Measurements from ENCODE around the gene USP8.

Gene USP8

DNA sequence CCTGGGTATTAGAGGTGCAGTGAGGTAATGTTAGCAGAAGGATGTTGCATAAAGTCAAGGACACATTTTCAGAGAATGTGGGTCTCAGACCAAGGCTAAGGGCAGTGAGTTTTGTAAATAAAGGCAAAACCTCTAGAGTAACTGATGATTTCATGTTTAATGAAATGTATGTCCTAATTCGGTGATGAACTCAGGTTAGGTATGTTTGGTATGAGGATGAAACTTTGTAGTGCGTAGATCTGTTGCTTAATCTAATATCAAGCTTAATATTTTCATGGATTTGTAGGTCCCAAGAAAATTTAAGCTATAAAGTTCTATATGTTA, 118.6 kb downstream of the USP8 start:
- no peak for DNase-seq (ENCODE audit: low read depth, low spot score)

DNA sequence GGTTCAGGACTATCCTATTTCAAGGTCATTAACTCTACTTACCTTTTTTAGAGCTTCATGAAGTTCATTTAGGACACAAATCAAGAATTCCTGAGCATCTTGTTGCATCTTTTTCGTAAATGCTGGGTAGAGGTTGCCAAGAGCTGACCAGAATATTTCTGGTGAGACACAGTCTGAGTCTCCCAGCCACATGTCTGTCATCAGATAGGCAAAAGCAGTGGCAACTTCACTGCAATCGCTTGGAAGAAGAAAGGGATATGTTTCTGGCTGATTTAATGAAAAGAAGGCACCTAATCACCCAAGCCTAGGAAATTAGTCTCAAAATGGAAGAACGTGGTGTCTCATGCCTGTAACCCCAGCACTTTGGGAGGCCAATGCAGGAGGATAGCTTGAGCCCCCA, 119.4 kb downstream of the USP8 start:
- no peak for DNase-seq (ENCODE audit: low read depth, low spot score)

DNA sequence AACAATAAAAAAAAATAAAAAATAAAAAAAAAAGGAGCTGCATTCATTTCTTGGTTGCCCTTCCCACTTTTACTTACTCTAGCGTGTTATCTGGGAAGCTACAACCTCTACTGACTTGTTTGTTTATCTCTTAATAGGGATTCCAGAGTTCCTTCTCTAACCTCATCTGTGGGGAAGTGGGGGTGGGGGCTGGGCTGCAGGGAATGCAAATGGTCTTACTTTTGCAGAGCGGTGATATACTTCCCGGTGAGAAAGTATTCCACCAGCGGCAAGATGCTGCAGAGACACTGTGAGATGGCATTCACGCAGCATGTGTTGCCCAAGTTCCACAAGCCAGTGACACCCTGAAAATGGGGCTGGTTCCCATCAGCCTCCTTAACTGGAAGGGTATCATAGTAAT, 120.2 kb downstream of the USP8 start:
- DNase-seq (ENCODE audit: low read depth, low spot score): no peak

DNA sequence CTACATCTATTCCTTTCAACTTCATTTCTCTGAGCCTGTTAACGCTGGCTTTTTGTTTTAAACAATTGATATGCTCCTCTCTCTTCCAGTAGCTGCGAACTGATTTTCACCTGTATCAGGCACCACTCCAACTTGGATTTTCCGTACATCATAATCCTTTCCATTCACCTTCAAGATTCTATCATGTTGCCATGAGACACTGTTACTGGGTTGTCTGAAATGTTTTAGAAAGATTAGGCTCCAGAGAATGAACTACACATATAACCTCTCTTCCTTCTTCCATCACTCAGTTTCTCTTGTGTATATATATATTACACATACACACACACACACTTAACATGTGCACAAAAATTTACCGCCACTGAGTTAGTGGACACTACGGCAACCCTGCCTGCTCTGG, 122.4 kb downstream of the USP8 start, which contains the start of gene USP50:
TSS of gene USP50 (minus strand) at position 101 of the 400 bp plus-strand sequence. CDS start 141 bp downstream, outside the sequence.
- DNase-seq (ENCODE audit: low read depth, low spot score): no peak

DNA sequence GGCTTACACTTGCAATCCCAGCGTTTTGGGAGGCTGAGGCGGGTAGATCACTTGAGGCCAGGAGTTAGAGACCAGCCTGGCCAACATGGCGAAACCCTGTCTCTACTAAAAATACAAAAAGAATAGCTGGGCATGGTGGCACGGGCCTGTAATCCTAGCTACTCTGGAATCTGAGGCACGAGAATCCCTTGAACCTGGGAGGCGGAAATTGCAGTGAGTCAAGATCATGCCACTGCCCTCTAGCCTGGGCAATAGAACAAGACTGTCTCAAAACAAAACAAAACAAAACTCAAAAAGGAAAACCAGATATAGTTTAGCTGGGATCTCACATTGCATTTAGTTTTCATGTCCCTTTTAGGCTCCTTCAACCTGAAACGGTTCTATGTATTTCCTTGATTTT, 125.1 kb downstream of the USP8 start:
- no peak for DNase-seq (ENCODE audit: low read depth, low spot score)

DNA sequence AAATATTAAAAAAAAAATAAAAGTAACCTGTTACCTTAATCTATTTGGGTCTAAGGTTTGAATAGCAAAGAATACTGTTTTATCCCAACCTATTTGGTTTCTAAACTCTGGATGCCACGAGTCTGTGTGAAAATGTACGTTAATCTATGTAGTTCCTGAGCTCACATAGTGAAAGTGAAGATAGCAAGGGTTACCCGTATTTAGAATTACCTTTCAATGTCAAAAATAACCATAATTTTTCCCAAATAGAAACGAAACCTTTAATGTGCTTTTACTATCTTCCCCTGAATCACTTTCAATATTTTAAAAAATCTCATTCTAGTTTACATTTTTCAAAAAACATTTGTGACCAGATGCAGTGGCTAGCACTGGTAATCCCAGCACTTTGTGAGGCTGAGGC, 128.0 kb downstream of the USP8 start:
- no peak for DNase-seq (ENCODE audit: low read depth, low spot score)

DNA sequence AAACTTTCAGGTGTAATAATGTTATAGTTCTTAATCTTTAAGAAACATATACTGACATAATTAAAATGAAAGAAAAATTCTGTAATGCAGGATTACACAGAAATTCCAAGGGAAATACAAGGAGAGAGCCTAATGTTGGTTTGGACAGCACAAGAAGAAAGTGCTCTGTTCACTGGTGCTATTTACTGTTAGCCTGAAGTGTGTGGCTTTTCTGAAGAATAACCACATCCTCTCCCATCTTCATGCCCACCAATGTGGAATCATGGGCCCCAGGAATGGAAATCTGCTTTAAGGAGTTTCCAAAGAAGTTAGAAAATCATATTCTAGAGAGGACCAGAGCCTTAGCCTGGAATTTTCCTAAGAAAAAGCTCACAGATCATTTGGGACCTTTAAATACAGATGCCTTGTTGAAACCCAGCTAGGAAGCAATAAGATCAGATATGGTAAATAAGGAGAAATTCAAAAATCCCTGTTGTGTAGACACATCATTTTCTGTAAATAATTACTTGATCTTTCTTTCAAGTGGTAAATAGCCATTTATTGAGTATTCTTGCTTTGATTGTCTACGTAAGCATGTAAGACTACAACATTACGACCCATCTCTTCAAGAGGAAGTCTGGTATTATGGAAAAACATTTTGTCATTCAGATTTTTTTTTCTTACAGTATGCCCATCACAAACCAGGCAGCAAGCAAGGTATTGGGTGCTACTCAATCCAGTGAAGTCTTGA, 132.6 kb downstream of the USP8 start:
- DNase-seq (ENCODE audit: low read depth, low spot score): no peak

DNA sequence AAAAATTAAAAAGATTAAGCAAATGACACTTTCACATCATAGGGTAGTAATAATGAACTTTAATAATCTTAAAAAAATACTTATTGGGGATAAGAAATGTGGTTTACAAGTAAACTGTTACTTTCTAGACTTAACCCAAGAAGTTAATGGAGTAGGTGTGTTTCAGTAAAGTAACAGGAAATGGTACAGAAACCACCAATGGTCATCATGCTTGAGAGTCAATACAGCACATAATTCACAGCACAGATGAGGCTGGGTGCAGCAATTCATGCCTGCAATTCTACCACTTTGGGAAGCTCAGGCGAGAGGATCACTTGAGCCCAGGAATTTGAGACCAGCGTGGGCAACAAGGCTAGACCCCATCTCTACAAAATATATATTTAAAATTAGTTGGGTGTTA, 133.8 kb downstream of the USP8 start:
- no peak for DNase-seq (ENCODE audit: low read depth, low spot score)

DNA sequence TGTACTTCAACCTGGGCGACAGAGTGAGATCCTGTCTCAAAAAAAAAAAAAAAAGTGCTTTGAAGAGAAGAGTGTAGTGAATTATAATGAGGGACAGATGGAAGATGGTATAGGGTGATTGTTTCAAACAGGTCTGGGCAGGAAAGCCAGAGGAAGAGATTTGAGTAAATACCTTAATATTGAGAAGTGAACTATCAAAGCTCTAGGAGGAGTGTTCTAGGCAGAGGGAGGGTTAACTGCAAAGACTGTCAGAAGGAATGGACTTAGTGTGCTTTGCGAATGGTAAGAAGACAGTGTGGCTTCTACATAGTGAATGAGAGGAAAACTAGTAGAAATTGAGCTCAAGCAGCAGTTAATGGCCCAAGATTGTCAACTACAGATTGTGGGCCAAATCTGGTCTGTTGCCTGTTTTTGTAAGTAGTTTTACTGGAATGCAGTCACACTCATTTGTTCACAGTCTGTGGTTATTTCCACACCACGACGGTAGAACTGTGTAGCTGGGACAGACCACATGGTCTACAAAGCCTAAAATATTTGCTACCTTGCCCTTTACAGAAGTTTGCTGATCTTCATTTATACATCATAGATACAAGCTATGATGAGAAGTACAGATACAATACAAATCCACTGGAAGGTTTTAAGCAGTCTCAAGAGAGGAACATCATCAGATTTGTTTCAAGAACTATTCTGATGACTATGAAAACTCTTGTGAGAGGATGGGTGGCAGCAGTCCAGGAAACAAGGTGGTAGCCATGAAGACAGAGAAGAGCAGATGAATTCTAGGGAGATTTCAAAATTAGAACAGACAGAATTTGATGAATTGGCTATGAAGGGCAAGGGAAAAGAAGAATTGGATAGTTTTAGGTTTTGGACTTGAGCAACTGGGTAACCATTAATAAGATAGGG, 138.8 kb downstream of the USP8 start:
- DNase-seq (ENCODE audit: low read depth, low spot score): no peak

DNA sequence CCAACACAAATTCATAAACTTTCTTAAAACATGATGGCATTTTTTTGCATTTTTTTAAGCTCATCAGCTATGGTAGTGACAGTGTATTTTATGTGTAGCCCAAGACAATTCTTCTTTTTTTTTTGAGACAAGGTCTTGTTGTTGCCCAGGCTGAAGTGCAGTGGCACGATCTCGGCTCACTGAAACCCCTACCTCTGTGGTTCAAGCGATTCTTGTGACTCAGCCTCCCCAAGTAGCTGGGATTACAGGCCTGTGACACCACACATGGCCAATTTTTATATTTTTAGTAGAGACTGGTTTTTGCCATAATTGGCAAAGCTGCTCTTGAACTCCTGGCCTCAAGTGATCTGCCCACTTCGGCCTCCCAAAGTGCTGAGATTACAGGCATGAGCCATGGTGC, 139.6 kb downstream of the USP8 start:
- no peak for DNase-seq (ENCODE audit: low read depth, low spot score)
